ENCODE data around the gene BICDL1. TPM values are rescaled to one million over a fixed set of nuclear protein-coding genes. Genes with fewer than 3 reads are reported as not detected.
A peak's percentile ranks its signal among the peaks of the same experiment; 100 is the strongest.
"Not testable (repeated sequence)": the region's sequence is repeated elsewhere in the genome, so short reads cannot be mapped to it uniquely, and the experiment has no call there.

The BICDL1 gene
- total and polyA plus RNA-seq, 10 donors = 4.5 to 16.0 (median 8.7) TPM

DNA sequence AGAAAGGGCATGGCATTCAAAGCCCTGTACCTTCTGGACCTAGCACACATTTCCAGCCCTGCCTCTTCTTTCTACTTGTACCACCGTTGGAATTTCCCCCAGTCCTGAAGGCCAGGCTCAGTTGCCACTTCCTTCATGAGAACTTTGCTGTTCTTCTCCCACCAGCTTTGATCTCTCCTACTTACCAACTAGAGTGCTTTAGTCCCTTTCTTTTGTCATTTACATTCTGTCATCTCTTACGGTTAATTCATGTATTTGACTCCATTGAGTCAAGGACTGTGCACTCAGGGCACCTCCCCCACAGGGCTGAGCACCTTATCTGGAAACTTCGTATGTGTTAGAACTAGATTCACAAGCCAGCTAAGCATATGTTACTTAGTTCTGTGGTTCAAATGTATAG is 26.3 kb downstream of the BICDL1 start:
- Histone ChIP-seq H3K27ac (peak overlapping the region in 5 of 8 donors; percentile 2 to 80 (median 59)), H3K4me3 (no peak overlapping the region), H3K36me3 (no peaks in the 10 kb centered on the region), H3K4me1 (peaks cover 0 to 47% (median 0%) of the 10 kb centered on the region in 6 donors), H3K27me3 (replicated peaks in 1 of 7) (no peaks in the 10 kb centered on the region), H3K9me3 (no peaks in the 10 kb centered on the region)
- DNase-seq = no peak
- TF ChIP-seq POLR2A (IDR thresholded peaks at IDR 0.05) (no peak), POLR2AphosphoS5 (IDR thresholded peaks at IDR 0.05) (no peak)
- TF ChIP-seq, protein P1, sequence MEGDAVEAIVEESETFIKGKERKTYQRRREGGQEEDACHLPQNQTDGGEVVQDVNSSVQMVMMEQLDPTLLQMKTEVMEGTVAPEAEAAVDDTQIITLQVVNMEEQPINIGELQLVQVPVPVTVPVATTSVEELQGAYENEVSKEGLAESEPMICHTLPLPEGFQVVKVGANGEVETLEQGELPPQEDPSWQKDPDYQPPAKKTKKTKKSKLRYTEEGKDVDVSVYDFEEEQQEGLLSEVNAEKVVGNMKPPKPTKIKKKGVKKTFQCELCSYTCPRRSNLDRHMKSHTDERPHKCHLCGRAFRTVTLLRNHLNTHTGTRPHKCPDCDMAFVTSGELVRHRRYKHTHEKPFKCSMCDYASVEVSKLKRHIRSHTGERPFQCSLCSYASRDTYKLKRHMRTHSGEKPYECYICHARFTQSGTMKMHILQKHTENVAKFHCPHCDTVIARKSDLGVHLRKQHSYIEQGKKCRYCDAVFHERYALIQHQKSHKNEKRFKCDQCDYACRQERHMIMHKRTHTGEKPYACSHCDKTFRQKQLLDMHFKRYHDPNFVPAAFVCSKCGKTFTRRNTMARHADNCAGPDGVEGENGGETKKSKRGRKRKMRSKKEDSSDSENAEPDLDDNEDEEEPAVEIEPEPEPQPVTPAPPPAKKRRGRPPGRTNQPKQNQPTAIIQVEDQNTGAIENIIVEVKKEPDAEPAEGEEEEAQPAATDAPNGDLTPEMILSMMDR (IDR thresholded peaks at IDR 0.05 in 8 of 11, conservative IDR thresholded peaks at IDR 0.05 in 3 of 11) = no peak
- 50 to 68% (median 59%) methylated on average over 3 of the region's 3 CpGs for WGBS, 5 donors
- intact Hi-C loops (cut with DNase I; ENCODE audit: low total_unique reads) = no loop called here

DNA sequence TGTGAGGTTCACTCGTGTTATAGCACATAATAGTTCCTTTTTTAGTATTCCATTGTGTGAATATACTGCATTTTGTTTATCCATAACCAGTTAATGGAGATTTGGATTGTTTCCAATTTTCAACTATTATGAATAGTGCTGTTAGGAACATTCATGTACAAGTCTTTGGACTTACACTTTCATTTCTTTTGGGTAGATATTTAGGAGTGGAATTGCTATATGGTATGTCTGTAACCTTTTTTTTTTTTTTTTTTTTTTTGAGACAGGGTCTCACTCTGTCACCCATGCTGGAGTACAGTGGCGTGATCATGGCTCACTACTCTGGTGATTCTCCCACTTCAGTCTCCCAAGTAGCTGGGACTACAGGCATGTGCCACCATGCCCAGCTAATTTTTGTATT is 27.2 kb downstream of the BICDL1 start:
- WGBS, 5 donors = 82 to 89% (median 88%) methylated on average over 2 of the region's 2 CpGs
- H3K4me3 ChIP-seq; intact Hi-C loops (cut with DNase I; ENCODE audit: low total_unique reads): not testable (repeated sequence)

DNA sequence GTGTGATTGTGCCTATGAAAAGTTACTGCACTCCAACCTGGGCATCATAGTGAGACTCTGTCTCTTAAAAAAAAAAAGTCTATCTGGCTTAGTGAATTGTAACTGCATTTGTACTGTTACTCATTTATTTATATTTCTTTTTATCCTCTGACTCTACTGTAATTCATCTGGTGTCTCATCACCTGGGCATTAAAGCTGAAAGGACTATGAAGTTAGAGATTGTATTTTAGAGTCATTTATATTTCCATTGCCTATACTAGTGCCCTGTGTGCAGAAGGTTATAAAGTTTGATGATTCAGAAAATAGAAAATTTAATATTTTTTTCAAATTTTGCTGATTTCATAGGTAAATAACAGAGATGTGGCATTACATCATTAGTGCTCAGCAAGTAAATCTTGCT is 30.2 kb downstream of the BICDL1 start:
- Histone ChIP-seq H3K27ac (no peak overlapping the region), H3K9me3 (peaks cover 0 to 13% (median 8%) of the 10 kb centered on the region in 8 donors), H3K36me3 (no peaks in the 10 kb centered on the region), H3K27me3 (replicated peaks in 1 of 7) (no peaks in the 10 kb centered on the region), H3K4me1 (peaks cover 0 to 18% (median 0%) of the 10 kb centered on the region in 6 donors), H3K4me3 (no peak overlapping the region)
- intact Hi-C loops (cut with DNase I; ENCODE audit: low total_unique reads) = no loop called here
- no peak for DNase-seq
- no peak for TF ChIP-seq POLR2A (IDR thresholded peaks at IDR 0.05)
- TF ChIP-seq, protein P1 (IDR thresholded peaks at IDR 0.05 in 8 of 11, conservative IDR thresholded peaks at IDR 0.05 in 3 of 11) = no peak
- TF ChIP-seq POLR2AphosphoS5 (IDR thresholded peaks at IDR 0.05) = no peak

More for the DNA sequence above, 27.2 kb downstream of the BICDL1 start:
- not testable (repeated sequence) for H3K36me3 ChIP-seq; H3K27ac ChIP-seq; DNase-seq; H3K27me3 ChIP-seq (replicated peaks in 1 of 7); H3K9me3 ChIP-seq
- H3K4me1 ChIP-seq = peaks cover 0 to 41% (median 0%) of the 10 kb centered on the region in 6 donors

DNA sequence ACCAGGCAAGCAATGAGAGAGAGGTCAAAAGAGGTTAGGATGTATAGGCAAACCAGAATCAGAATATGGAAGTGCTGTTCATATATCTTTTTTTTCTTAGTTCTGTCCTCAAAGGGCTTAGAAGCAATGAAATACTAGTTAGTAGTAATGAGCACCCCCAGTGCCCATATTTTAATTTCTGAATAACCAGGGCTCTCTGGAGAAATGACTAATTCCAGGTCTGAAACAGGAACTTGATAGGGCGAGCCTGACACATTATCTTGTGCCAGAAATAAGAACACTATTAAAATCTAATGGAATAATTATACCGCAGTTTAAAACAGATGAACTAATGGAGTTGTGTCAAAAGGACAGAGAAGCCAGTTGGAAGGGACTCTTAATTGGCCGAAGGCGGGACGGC is 30.9 kb downstream of the BICDL1 start:
- DNase-seq = no peak
- intact Hi-C loops (cut with DNase I; ENCODE audit: low total_unique reads) = no loop called here
- H3K4me3 ChIP-seq = no peak overlapping the region
- no peaks in the 10 kb centered on the region for H3K36me3 ChIP-seq
- peaks cover 0 to 20% (median 16%) of the 10 kb centered on the region in 8 donors for H3K9me3 ChIP-seq
- H3K4me1 ChIP-seq = peaks cover 0 to 11% (median 0%) of the 10 kb centered on the region in 6 donors
- 85 to 89% (median 88%) methylated on average over 5 of the region's 5 CpGs for WGBS, 5 donors
- no peak overlapping the region for H3K27ac ChIP-seq
- no peak for TF ChIP-seq POLR2AphosphoS5 (IDR thresholded peaks at IDR 0.05)
- TF ChIP-seq POLR2A (IDR thresholded peaks at IDR 0.05) = no peak
- TF ChIP-seq, protein P1 (IDR thresholded peaks at IDR 0.05 in 8 of 11, conservative IDR thresholded peaks at IDR 0.05 in 3 of 11) = no peak
- H3K27me3 ChIP-seq (replicated peaks in 1 of 7) = no peaks in the 10 kb centered on the region

DNA sequence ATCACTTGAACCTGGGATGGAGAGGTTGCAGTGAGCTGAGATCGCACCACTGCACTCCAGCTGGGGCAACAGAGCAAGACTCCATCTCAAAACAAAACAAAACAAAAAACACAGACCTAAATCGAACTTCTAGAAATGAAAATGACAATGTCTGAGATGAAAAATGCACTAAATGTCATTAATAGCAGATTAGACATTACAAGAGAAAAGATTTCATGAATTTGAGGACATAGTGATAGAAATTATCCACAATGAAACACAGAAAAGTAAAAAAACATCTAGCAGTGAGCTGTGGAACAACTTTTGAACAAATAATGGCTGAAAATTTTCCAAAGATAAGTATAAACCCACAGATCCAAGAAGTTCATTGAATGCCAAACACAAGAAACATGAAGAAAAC is 35.2 kb downstream of the BICDL1 start:
- Histone ChIP-seq H3K4me1 (no peaks in the 10 kb centered on the region), H3K9me3 (peaks cover 0 to 24% (median 18%) of the 10 kb centered on the region in 8 donors), H3K27me3 (replicated peaks in 1 of 7) (no peaks in the 10 kb centered on the region), H3K36me3 (no peaks in the 10 kb centered on the region), H3K27ac (no peak overlapping the region), H3K4me3 (no peak overlapping the region)
- DNase-seq = no peak
- WGBS, 5 donors = 78 to 94% (median 87%) methylated on average over 2 of the region's 2 CpGs
- intact Hi-C loops (cut with DNase I; ENCODE audit: low total_unique reads) = no loop called here
- TF ChIP-seq, protein P1 (IDR thresholded peaks at IDR 0.05 in 8 of 11, conservative IDR thresholded peaks at IDR 0.05 in 3 of 11) = no peak
- TF ChIP-seq POLR2A (IDR thresholded peaks at IDR 0.05) (no peak), POLR2AphosphoS5 (IDR thresholded peaks at IDR 0.05) (no peak)
